ENCODE results near the gene DOK7.
"Not testable (repeated sequence)": the region's sequence is repeated elsewhere in the genome, so short reads cannot be mapped to it uniquely, and the experiment has no call there.

DOK7 gene

GRCh38 chr4:3511601-3512000 is 48.5 kb downstream of the DOK7 start:
- not testable (repeated sequence) for DNase-seq

- no peak for DNase-seq
These were observed 49.2 kb downstream of the DOK7 start for GRCh38 chr4:3512279-3512678.

- DNase-seq = no peak
These were observed 49.6 kb downstream of the DOK7 start for GRCh38 chr4:3512719-3513118.

DNA sequence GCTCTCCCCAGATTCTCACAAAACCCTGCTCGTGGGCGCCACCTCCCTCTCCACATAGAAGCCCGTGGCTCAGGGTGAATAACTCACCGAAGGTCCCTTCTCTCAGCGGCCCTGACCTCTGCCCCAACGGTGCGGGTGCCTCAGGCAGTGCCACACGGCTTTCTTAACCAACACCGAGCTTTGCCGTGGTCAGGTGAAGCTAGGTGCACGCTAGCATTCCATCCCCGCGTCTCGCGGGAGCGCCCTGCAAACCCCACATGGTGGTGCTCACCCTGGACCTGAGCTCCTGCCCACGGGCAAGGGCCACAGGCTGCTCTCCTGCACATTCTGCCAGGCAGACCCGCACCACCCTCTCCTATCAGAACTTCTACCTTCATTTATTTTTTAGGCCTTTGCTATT is 50.7 kb downstream of the DOK7 start:
- no peak for DNase-seq

GRCh38 chr4:3514221-3514780 is 51.2 kb downstream of the DOK7 start:
- no peak for DNase-seq

- no peak for DNase-seq
These were observed 51.8 kb downstream of the DOK7 start for GRCh38 chr4:3514806-3515501.

- DNase-seq = no peak
These were observed 52.5 kb downstream of the DOK7 start for GRCh38 chr4:3515646-3516045.

- DNase-seq = no peak
These were observed 53.1 kb downstream of the DOK7 start for GRCh38 chr4:3516061-3516835.

GRCh38 chr4:3516836-3517730 is 54.0 kb downstream of the DOK7 start:
- DNase-seq = no peak

- no peak for DNase-seq
These were observed 54.8 kb downstream of the DOK7 start for GRCh38 chr4:3517731-3518510.

GRCh38 chr4:3518511-3518880 is 55.4 kb downstream of the DOK7 start:
- no peak for DNase-seq

DNA sequence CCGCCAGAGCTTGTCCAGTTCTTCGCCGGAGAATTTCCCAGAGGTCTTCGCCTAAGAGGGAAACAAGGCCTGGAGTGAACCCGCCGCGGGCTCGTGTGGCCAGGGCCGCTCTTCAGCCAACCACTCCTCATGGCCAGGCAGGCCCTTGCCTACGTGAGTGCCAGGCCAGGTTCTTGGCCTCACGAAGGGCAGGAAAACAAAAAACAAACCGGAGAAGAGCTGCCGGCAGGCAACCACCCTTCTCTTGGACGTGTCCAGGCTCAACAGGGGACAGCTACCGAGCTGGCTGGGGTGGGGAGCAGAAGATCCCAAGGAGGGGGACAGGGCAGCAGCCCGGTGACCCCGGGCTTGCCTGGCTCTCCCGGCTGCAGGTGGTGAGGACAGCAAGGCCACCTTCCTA is 55.8 kb downstream of the DOK7 start:
- DNase-seq = no peak

GRCh38 chr4:3519468-3520264 is 56.6 kb downstream of the DOK7 start:
- no peak for DNase-seq

GRCh38 chr4:3520276-3520675 is 57.2 kb downstream of the DOK7 start:
- no peak for DNase-seq

DNA sequence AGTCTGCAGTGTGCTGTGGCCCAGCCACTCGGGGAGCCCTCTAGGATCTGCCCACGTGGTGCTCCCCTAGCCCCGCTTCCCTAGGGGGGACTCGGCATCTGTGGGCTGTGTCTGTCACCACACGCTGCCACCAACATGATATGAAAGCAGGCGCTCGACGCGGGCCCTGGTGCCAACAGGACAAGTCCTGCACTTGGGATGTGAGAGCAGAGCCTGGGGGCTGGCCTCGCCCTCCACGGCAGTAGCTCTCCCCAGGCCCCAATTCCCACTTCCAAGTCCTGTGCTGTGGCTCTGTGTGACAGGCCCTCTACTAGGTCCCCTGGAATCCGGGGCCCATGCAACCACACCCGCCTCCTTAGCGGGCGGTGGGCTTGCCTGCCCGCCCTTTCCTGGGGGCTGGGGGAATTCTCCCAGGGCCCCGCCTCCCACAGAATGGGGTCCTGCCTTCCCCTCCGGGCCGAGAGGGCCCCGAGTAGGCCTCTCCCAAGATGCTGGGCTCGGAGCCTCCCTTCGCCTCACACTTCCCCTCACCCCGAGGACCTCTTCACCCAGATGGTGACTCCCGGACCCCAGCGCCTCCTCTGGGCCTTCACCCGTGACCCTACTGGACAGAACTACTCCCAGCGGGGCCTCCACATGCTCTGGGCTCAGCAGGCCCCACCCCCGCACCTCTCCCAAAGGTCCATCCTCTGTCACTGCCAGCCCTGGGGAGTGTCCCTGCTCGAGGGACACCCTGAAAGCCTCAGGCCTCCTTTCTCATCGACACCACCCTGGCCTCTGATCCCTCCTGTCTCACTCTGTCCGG is 57.9 kb downstream of the DOK7 start:
- DNase-seq = no peak

DNA sequence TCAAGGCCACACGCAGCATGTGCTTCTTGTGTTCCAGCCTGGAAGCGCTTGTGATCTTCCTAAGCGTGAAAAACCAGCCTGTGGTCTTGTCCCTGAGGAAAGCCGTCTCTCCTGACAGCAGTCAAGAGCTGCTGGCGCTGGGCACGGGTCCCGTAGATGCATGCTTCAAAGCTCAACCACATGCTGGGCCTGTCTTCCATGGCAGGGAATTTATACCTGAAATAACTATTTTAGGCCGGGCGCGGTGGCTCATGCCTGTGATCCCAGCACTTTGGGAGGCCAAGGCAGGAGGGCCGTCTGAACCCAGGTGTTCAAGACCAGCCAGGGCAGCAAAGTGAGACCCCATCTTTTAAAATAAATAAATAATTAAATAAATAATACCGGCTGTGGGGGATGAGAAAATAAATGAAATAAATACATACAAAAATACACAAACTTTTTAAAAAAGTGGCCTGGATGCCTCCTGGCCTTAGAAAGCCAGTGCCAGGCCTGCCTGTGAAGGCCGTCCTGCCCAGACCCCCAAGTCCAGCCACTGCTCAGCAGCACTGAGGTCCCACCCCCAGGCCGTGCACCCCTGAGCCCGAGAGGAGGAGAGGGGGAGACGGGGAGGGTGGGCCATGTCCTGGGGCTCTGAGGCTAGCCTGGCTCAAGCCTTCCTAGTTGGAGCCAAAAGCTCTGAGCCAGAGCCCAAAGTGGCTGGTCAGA is 58.7 kb downstream of the DOK7 start:
- no peak for DNase-seq

- no peak for DNase-seq
These were observed 59.2 kb downstream of the DOK7 start for GRCh38 chr4:3522326-3522640.

DNA sequence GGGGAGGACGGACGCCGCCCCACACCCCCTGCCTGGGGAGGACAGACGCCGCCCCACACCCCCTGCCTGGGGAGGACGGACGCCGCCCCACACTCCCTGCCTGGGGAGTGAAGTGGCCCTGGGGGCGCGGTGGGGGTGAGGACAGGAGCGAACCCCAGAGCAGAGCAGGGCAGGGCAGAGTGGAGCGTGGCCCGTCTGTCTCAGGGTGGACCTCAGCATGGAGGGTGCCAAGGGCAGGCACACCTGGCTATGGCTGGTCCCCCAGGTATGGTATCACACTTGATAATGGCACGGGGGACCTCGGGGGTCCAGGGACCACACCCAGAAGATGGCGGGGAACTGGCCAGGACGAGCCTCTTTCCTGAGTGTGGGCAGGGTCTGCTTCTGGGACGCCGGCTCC is 59.5 kb downstream of the DOK7 start:
- no peak for DNase-seq

GRCh38 chr4:3523146-3523627 is 60.1 kb downstream of the DOK7 start:
- DNase-seq = no peak

DNA sequence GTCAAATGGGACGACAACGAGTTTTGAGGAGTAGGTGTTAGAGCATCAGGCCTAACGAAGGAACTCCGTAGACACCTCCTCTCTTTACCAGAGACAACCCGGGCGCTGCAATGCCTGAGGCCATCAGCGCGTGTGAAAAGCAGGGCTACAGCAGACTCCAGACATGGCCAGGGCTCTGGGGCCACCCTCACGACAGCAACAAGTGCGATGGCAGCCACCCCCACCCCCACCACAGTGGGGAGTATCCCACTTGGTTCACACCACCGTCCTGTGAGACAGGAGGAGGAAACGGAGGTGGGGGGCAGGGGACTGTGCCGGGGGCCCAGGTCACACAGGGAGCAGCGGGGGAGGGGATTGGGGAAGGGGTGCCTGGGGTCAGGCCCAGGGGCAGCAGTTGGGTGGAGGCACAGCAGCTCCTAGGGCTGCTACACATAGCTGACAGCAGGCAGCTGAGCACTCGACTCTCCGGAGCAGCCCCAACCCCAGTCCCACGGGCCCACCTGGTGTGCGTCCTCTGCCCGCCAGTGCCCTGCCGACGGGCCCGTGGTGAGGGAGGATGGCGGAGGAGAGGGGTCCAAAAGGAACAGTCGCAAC is 60.6 kb downstream of the DOK7 start:
- no peak for DNase-seq
